ENCODE data around the gene FBXO11. TPM values are rescaled to one million over a fixed set of nuclear protein-coding genes. Genes with fewer than 3 reads are reported as not detected.
A peak's percentile ranks its signal among the peaks of the same experiment; 100 is the strongest.

The FBXO11 gene
- total RNA-seq, 1 experiment from 2014 or later, result 43.8 TPM

GRCh38 chr2:47784352-47784851 is 121.9 kb downstream of the FBXO11 start (continued):
- TF ChIP-seq ARID4B (CRISPR knock-in tag; IDR thresholded peaks at IDR 0.05; ENCODE audit: borderline replicate concordance) (no peak), NFYB (CRISPR knock-in tag; conservative IDR thresholded peaks at IDR 0.05; ENCODE audit: low read depth) (no peak), ZNF423 (CRISPR knock-in tag; IDR thresholded peaks at IDR 0.05) (no peak)

DNA sequence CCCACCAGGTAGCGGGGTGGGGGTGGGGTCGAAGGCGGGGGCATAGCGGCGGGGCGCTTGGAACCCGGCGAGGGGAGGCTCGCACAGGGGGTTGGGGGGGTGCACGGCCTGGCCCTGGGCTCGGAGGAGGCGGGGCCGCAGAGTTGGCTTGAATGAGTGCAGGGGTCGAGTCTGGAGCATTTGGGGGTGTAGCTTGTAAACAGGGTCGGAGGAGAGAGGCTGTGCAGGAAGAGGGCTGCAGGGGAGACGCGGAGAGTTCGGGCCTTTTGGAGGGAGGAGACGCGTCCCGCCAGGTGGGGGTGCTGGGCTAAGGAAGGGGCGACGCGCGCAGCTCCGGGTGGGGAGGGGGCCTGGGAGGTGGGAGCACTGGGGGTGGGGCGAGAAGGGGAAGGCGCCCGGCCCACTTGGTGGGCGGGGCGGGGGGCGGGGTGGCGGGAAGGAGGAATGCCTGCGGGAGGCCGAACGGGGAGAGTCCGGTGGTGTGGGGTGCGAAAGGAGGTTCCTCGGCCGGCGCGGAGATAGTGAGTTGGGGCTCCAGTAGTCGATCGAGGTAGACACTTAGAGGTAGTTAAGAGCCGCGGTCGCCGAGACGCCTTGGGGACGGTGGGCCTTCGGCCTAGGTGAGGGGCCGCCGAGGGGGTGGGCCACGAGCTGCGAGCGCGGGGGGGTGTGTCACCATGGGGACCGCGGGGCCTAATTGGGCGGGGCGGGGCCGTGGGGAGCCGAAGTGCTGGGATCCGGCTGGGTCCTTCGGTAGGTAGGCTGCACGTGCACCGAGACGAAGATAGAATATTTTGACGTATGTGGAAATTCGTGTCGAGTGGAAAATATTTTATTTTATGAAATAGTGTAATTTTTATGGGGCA is 122.6 kb downstream of the FBXO11 start:
- H3K4me1 Mint-ChIP-seq, result peaks cover 28% of the 10 kb centered on the region
- ATAC-seq (peak; percentile 65), DNase-seq (ENCODE audit: low spot score) (peak; percentile 84)
- CTCF ChIA-PET, result interaction anchor here (0.6 to 2.3 kb wide), 13 partner anchors 11 to 451 kb away, joined by 3 to 16 read pairs (median 4); partner anchors contain the start of gene MSH2
- H3K36me3 Mint-ChIP-seq, result peaks cover 11% of the 10 kb centered on the region
- H3K4me3 Mint-ChIP-seq, result peak overlapping the region; percentile 84
- H3K9me3 Mint-ChIP-seq, result no peaks in the 10 kb centered on the region
- H3K27me3 Mint-ChIP-seq (ENCODE audit: low read depth), result peaks cover 3% of the 10 kb centered on the region; the same call in 1 of the 2 replicates
- POLR2A ChIA-PET, result interaction anchor here (0.7 to 1.5 kb wide), 4 partner anchors 16 to 299 kb away, joined by 3 to 5 read pairs (median 3); no protein-coding TSS in a partner anchor
- peak overlapping the region; percentile 84 for H3K27ac Mint-ChIP-seq
- TF ChIP-seq CTCF (IDR thresholded peaks at IDR 0.05) (no peak), ZNF396 (CRISPR knock-in tag; IDR thresholded peaks at IDR 0.05; ENCODE audit: borderline replicate concordance) (no peak), FOXK1 (CRISPR knock-in tag; IDR thresholded peaks at IDR 0.05) (no peak), PRRX2 (CRISPR knock-in tag; IDR thresholded peaks at IDR 0.05) (no peak), ZNF423 (CRISPR knock-in tag; IDR thresholded peaks at IDR 0.05) (no peak), JUN (CRISPR knock-in tag; IDR thresholded peaks at IDR 0.05) (no peak), FOXJ3 (CRISPR knock-in tag; IDR thresholded peaks at IDR 0.05; ENCODE audit: borderline replicate concordance) (no peak), PREB (CRISPR knock-in tag; IDR thresholded peaks at IDR 0.05; ENCODE audit: borderline replicate concordance) (no peak), STAT6 (CRISPR knock-in tag; conservative IDR thresholded peaks at IDR 0.05; ENCODE audit: low read depth) (no peak), JAZF1 (CRISPR knock-in tag; IDR thresholded peaks at IDR 0.05) (no peak), NR3C1 (CRISPR knock-in tag; conservative IDR thresholded peaks at IDR 0.05; ENCODE audit: low read depth) (no peak), EMX1 (CRISPR knock-in tag; IDR thresholded peaks at IDR 0.05) (no peak), NFYB (CRISPR knock-in tag; conservative IDR thresholded peaks at IDR 0.05; ENCODE audit: low read depth) (no peak), ELF4 (CRISPR knock-in tag; IDR thresholded peaks at IDR 0.05; ENCODE audit: low read depth) (no peak), ZNF263 (CRISPR knock-in tag; IDR thresholded peaks at IDR 0.05; ENCODE audit: low read depth) (no peak), ZNF232 (CRISPR knock-in tag; IDR thresholded peaks at IDR 0.05) (no peak)
- TF ChIP-seq, protein P1, sequence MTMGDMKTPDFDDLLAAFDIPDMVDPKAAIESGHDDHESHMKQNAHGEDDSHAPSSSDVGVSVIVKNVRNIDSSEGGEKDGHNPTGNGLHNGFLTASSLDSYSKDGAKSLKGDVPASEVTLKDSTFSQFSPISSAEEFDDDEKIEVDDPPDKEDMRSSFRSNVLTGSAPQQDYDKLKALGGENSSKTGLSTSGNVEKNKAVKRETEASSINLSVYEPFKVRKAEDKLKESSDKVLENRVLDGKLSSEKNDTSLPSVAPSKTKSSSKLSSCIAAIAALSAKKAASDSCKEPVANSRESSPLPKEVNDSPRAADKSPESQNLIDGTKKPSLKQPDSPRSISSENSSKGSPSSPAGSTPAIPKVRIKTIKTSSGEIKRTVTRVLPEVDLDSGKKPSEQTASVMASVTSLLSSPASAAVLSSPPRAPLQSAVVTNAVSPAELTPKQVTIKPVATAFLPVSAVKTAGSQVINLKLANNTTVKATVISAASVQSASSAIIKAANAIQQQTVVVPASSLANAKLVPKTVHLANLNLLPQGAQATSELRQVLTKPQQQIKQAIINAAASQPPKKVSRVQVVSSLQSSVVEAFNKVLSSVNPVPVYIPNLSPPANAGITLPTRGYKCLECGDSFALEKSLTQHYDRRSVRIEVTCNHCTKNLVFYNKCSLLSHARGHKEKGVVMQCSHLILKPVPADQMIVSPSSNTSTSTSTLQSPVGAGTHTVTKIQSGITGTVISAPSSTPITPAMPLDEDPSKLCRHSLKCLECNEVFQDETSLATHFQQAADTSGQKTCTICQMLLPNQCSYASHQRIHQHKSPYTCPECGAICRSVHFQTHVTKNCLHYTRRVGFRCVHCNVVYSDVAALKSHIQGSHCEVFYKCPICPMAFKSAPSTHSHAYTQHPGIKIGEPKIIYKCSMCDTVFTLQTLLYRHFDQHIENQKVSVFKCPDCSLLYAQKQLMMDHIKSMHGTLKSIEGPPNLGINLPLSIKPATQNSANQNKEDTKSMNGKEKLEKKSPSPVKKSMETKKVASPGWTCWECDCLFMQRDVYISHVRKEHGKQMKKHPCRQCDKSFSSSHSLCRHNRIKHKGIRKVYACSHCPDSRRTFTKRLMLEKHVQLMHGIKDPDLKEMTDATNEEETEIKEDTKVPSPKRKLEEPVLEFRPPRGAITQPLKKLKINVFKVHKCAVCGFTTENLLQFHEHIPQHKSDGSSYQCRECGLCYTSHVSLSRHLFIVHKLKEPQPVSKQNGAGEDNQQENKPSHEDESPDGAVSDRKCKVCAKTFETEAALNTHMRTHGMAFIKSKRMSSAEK (CRISPR knock-in tag; IDR thresholded peaks at IDR 0.05; ENCODE audit: borderline replicate concordance), result no peak
- TF ChIP-seq, protein P2, sequence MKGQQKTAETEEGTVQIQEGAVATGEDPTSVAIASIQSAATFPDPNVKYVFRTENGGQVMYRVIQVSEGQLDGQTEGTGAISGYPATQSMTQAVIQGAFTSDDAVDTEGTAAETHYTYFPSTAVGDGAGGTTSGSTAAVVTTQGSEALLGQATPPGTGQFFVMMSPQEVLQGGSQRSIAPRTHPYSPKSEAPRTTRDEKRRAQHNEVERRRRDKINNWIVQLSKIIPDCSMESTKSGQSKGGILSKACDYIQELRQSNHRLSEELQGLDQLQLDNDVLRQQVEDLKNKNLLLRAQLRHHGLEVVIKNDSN (CRISPR knock-in tag; IDR thresholded peaks at IDR 0.05), result no peak
